ENCODE results near the gene TRAF5.
"Not testable (repeated sequence)": the region's sequence is repeated elsewhere in the genome, so short reads cannot be mapped to it uniquely, and the experiment has no call there.

Gene TRAF5

DNA sequence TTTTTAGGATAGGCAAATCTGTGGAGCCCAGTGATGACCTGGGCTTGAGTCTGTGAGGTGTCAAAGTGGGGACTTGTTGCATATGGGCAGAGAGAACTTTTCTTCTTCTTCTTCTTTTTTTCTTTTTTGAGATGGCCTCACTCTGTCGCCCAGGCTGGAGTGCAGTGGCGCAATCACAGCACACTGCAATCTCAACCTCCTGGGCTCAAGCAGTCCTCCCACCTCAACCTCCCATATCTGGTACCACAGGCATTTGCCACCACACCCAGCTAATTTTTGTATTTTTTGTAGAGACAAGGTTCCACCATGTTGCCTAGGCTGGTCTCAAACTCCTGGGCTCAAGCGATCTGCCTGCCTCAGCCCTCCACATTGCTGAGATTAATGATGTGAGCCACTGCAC, 85.0 kb downstream of the TRAF5 start:
- Histone ChIP-seq H3K27ac (no peak overlapping the region), H3K4me3 (ENCODE audit: low read depth, low read length) (no peak overlapping the region), H3K9me3 (ENCODE audit: severe bottlenecking) (no peaks in the 10 kb centered on the region), H3K27me3 (ENCODE audit: insufficient read depth, low read depth, severe bottlenecking) (no peaks in the 10 kb centered on the region), H3K36me3 (no peaks in the 10 kb centered on the region; the same call in 1 of the 2 replicates)
- TF ChIP-seq, protein P1, sequence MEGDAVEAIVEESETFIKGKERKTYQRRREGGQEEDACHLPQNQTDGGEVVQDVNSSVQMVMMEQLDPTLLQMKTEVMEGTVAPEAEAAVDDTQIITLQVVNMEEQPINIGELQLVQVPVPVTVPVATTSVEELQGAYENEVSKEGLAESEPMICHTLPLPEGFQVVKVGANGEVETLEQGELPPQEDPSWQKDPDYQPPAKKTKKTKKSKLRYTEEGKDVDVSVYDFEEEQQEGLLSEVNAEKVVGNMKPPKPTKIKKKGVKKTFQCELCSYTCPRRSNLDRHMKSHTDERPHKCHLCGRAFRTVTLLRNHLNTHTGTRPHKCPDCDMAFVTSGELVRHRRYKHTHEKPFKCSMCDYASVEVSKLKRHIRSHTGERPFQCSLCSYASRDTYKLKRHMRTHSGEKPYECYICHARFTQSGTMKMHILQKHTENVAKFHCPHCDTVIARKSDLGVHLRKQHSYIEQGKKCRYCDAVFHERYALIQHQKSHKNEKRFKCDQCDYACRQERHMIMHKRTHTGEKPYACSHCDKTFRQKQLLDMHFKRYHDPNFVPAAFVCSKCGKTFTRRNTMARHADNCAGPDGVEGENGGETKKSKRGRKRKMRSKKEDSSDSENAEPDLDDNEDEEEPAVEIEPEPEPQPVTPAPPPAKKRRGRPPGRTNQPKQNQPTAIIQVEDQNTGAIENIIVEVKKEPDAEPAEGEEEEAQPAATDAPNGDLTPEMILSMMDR (IDR thresholded peaks at IDR 0.05; ENCODE audit: low read depth, low read length) = no peak
- DNase-seq = no peak

DNA sequence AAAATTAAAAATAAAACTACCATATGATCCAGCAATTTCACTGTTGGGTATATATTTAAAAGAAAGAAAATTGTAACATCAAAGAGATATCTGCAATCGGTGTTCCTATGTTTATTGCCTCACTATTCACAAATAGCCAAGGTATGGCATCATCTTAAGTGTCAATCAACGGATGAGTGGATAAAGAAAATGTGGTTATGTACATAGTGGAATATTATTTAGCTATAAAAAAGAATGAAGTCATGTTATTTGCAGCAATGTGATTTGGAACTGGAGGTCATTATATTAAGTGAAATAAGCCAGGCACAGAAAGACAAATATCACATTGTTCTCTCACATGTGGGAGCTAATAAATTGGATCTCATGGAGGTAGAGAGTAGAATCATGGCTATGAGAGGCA, 89.1 kb downstream of the TRAF5 start:
- Histone ChIP-seq H3K36me3 (no peaks in the 10 kb centered on the region), H3K9me3 (ENCODE audit: severe bottlenecking) (no peaks in the 10 kb centered on the region), H3K27me3 (ENCODE audit: insufficient read depth, low read depth, severe bottlenecking) (no peaks in the 10 kb centered on the region), H3K4me3 (ENCODE audit: low read depth, low read length) (peak overlapping the region; percentile 45), H3K27ac (peak overlapping the region; percentile 23)
- TF ChIP-seq, protein P1 (IDR thresholded peaks at IDR 0.05; ENCODE audit: low read depth, low read length) = no peak
- no peak for DNase-seq

DNA sequence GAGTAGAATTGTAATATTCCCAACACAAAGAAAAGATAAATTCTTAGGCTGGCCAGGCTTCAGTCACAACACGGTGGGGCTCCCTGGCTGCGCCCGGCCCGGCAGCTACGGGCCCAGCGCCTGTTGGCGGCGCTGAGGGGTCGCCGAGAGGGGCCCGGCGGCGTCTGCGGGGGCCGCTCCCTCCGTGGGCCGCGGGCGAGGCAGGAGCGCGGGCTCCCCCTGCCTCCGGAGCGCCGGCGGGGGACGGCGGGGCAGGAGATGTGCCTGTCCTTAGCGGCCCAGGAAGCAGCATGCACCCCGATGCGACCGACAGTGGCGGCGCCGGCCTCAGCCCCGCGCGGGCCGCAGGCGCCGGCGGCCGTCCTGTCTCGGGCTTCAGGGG, 89.6 kb downstream of the TRAF5 start:
- H3K9me3 ChIP-seq (ENCODE audit: severe bottlenecking); H3K36me3 ChIP-seq; H3K27me3 ChIP-seq (ENCODE audit: insufficient read depth, low read depth, severe bottlenecking): not testable (repeated sequence)
- TF ChIP-seq, protein P1 (IDR thresholded peaks at IDR 0.05; ENCODE audit: low read depth, low read length) = peak; percentile 39
- DNase-seq = peak; percentile 73
- Histone ChIP-seq H3K4me3 (ENCODE audit: low read depth, low read length) (peak overlapping the region; percentile 45), H3K27ac (peak overlapping the region; percentile 23)

DNA sequence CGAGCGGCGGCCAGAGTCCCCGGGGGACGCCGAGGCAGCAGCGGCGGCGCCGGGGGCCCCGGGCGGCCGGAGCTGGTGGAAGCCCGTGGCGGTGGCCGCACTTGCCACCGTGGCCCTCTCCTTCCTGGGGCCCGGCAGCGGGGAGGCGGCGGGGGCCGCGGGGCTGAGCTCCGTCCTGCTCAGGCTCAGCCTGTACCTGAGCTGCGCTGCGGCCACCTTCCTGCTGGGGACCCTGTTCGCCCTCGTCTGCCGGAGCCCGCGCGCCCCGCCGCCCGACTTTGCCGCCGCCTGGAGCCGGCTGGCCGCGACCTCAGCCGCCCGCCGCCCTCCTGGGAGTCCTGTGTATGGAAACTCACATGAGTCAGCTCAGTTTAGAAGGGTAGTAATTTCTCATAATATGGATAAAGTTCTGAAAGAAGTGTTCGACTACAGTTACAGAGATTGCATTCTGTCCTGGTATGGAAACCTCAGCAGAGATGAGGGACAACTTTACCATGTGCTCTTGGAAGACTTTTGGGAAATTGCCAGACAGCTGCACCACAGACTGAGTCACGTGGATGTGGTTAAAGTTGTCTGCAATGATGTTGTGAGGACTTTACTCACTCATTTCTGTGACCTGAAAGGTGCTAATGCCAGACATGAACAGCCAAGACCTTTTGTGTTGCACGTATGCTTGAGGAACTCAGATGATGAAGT, 90.1 kb downstream of the TRAF5 start:
- not testable (repeated sequence) for H3K36me3 ChIP-seq; H3K9me3 ChIP-seq (ENCODE audit: severe bottlenecking); H3K27me3 ChIP-seq (ENCODE audit: insufficient read depth, low read depth, severe bottlenecking)
- H3K27ac ChIP-seq = peak overlapping the region; percentile 23
- DNase-seq = peak; percentile 84
- H3K4me3 ChIP-seq (ENCODE audit: low read depth, low read length) = peak overlapping the region; percentile 45
- TF ChIP-seq, protein P1 (IDR thresholded peaks at IDR 0.05; ENCODE audit: low read depth, low read length) = peak; percentile 27

DNA sequence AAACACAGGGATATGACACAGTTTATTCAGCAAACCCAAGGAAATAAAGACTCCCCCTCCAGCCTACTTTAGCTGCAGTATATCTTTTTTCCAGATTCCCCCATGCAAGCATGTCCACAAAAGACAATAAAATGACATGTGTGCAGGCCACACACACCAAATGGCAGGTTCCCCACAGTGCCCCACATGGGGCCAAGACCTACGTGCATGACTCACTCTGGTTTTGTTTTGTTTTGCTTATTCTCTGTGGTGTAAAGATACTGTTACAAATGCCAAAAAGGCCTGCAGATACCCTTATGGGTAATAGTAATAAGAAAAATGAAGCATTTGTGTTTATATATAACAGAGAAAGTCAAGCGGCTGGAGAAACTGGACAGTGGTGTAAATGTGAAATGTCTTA, 93.8 kb downstream of the TRAF5 start:
- no peaks in the 10 kb centered on the region for H3K36me3 ChIP-seq
- no peaks in the 10 kb centered on the region for H3K9me3 ChIP-seq (ENCODE audit: severe bottlenecking)
- no peaks in the 10 kb centered on the region for H3K27me3 ChIP-seq (ENCODE audit: insufficient read depth, low read depth, severe bottlenecking)
- no peak for DNase-seq
- TF ChIP-seq, protein P1 (IDR thresholded peaks at IDR 0.05; ENCODE audit: low read depth, low read length) = no peak
- no peak overlapping the region for H3K27ac ChIP-seq
- no peak overlapping the region for H3K4me3 ChIP-seq (ENCODE audit: low read depth, low read length)

Data from WERI-Rb-1 (cell line).